H1 (cell line): Measurements from ENCODE around the gene USPL1. TPM values are rescaled to one million over a fixed set of nuclear protein-coding genes. Genes with fewer than 3 reads are reported as not detected.

Experiments used
- FOSL1 ChIP-seq: IDR thresholded peaks from 2 replicates; pipeline ENCODE4 v1.6.1; 2011; ENCODE audit warnings: mild to moderate bottlenecking, low read depth, low read length, moderate library complexity; ENCODE audit not compliant: insufficient read depth
- polyA plus RNA-seq, 7 experiments: library from polyadenylated mRNA; depleted of rRNA in 3 of 7; stranded (reverse) in 5 of 7; unstranded in 2 of 7; fragments of >200 nt in 5 of 7; fragments of 200-250 nt in 2 of 7; gene quantifications; 1 replicate in 5 of 7; 2 replicates in 1 of 7; 4 replicates in 1 of 7; pipeline versions ENCODE4 v1.2.1 to v1.2.3, GENCODE V29; 2011 to 2013; ENCODE audit warnings: missing spikeins in 2 of 7, mixed read lengths in 2 of 7
- total RNA-seq: library from RNA; stranded (reverse); fragmentation: NEBNext Ultra II Directional; extraction: Animal tissue kit (Norgen Biotek cat#: 25700); gene quantifications from 2 replicates; pipeline ENCODE4 v1.2.1, GENCODE V29; 2021
- TF ChIP-seq, protein P1 (sequence below): IDR thresholded peaks from 2 replicates; pipeline ENCODE4 v1.6.1; 2011; ENCODE audit warnings: low read depth, mild to moderate bottlenecking, low read length; ENCODE audit not compliant: insufficient read depth

The USPL1 gene
- total and polyA plus RNA-seq, 2 of the 8 experiments (the other 6 are each of a cell fraction or from before 2014, with no cell fraction given) = 6.3 to 17.1 TPM

GRCh38 chr13:30692113-30692512 lies 74.4 kb downstream of the USPL1 start (continued):
- TF ChIP-seq FOSL1 = no peak
- TF ChIP-seq, protein P1, sequence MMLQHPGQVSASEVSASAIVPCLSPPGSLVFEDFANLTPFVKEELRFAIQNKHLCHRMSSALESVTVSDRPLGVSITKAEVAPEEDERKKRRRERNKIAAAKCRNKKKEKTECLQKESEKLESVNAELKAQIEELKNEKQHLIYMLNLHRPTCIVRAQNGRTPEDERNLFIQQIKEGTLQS = no peak
